ENCODE measurements around the gene ZKSCAN1. TPM values are rescaled to one million over a fixed set of nuclear protein-coding genes. Genes with fewer than 3 reads are reported as not detected.

Gene ZKSCAN1
- total and polyA plus RNA-seq, 2 experiments from 2014 or later: 11.8 to 19.4 TPM

- TF ChIP-seq JUNB (IDR thresholded peaks at IDR 0.05; ENCODE audit: unreplicated experiment): no peak
Observed at GRCh38 chr7:100015232-100016214, at the start of gene ZKSCAN1 (continued).

- no peak overlapping the region for H3K4me3 ChIP-seq
- Mint-ChIP-seq H3K36me3 (ENCODE audit: low read depth) (no peaks in the 10 kb centered on the region; the same call in 2 of the 3 replicates), H3K4me3 (no peak overlapping the region), H3K4me1 (no peaks in the 10 kb centered on the region; the same call in 2 of the 3 replicates), H3K9me3 (no peaks in the 10 kb centered on the region), H3K27ac (no peak overlapping the region), H3K27me3 (ENCODE audit: insufficient read depth, low read depth, poor library complexity) (peaks cover 5% of the 10 kb centered on the region)
- H3K4me1 ChIP-seq (ENCODE audit: insufficient read depth): no peaks in the 10 kb centered on the region
- peaks cover 13% of the 10 kb centered on the region for H3K9me2 ChIP-seq (ENCODE audit: insufficient read depth)
- ATAC-seq (no peak), DNase-seq (ENCODE audit: low spot score) (no peak)
- TF ChIP-seq ZNF114 (CRISPR knock-in tag; IDR thresholded peaks at IDR 0.05) (no peak), ZNF462 (CRISPR knock-in tag; IDR thresholded peaks at IDR 0.05) (no peak), POLR2AphosphoS5 (IDR thresholded peaks at IDR 0.05; ENCODE audit: low read depth) (no peak), EZH2phosphoT487 (IDR thresholded peaks at IDR 0.05; ENCODE audit: unreplicated experiment) (no peak), JUNB (IDR thresholded peaks at IDR 0.05; ENCODE audit: unreplicated experiment) (no peak), ZNF331 (CRISPR knock-in tag; IDR thresholded peaks at IDR 0.05; ENCODE audit: low read depth) (no peak), STAT1 (IDR thresholded peaks at IDR 0.05; ENCODE audit: unreplicated experiment) (no peak)
- TF ChIP-seq, protein P1, sequence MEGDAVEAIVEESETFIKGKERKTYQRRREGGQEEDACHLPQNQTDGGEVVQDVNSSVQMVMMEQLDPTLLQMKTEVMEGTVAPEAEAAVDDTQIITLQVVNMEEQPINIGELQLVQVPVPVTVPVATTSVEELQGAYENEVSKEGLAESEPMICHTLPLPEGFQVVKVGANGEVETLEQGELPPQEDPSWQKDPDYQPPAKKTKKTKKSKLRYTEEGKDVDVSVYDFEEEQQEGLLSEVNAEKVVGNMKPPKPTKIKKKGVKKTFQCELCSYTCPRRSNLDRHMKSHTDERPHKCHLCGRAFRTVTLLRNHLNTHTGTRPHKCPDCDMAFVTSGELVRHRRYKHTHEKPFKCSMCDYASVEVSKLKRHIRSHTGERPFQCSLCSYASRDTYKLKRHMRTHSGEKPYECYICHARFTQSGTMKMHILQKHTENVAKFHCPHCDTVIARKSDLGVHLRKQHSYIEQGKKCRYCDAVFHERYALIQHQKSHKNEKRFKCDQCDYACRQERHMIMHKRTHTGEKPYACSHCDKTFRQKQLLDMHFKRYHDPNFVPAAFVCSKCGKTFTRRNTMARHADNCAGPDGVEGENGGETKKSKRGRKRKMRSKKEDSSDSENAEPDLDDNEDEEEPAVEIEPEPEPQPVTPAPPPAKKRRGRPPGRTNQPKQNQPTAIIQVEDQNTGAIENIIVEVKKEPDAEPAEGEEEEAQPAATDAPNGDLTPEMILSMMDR (conservative IDR thresholded peaks at IDR 0.05; ENCODE audit: low read depth in 2 of 2): no peak
- TF ChIP-seq, protein P2, sequence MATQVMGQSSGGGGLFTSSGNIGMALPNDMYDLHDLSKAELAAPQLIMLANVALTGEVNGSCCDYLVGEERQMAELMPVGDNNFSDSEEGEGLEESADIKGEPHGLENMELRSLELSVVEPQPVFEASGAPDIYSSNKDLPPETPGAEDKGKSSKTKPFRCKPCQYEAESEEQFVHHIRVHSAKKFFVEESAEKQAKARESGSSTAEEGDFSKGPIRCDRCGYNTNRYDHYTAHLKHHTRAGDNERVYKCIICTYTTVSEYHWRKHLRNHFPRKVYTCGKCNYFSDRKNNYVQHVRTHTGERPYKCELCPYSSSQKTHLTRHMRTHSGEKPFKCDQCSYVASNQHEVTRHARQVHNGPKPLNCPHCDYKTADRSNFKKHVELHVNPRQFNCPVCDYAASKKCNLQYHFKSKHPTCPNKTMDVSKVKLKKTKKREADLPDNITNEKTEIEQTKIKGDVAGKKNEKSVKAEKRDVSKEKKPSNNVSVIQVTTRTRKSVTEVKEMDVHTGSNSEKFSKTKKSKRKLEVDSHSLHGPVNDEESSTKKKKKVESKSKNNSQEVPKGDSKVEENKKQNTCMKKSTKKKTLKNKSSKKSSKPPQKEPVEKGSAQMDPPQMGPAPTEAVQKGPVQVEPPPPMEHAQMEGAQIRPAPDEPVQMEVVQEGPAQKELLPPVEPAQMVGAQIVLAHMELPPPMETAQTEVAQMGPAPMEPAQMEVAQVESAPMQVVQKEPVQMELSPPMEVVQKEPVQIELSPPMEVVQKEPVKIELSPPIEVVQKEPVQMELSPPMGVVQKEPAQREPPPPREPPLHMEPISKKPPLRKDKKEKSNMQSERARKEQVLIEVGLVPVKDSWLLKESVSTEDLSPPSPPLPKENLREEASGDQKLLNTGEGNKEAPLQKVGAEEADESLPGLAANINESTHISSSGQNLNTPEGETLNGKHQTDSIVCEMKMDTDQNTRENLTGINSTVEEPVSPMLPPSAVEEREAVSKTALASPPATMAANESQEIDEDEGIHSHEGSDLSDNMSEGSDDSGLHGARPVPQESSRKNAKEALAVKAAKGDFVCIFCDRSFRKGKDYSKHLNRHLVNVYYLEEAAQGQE (IDR thresholded peaks at IDR 0.05; ENCODE audit: unreplicated experiment): no peak
- TF ChIP-seq, protein P3, sequence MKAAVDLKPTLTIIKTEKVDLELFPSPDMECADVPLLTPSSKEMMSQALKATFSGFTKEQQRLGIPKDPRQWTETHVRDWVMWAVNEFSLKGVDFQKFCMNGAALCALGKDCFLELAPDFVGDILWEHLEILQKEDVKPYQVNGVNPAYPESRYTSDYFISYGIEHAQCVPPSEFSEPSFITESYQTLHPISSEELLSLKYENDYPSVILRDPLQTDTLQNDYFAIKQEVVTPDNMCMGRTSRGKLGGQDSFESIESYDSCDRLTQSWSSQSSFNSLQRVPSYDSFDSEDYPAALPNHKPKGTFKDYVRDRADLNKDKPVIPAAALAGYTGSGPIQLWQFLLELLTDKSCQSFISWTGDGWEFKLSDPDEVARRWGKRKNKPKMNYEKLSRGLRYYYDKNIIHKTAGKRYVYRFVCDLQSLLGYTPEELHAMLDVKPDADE (IDR thresholded peaks at IDR 0.05): no peak
- no peak overlapping the region for H2AFZ ChIP-seq
- H3K79me2 ChIP-seq (replicated peaks; ENCODE audit: insufficient read depth): no peaks in the 10 kb centered on the region
- H3K4me2 ChIP-seq: no peak overlapping the region
- H3K27ac ChIP-seq (ENCODE audit: low read depth): no peak overlapping the region
- no peaks in the 10 kb centered on the region for H3F3A ChIP-seq (replicated peaks; ENCODE audit: low read depth)
- no peaks in the 10 kb centered on the region for H3K36me3 ChIP-seq (ENCODE audit: insufficient read depth)
- H4K20me1 ChIP-seq (replicated peaks; ENCODE audit: insufficient read depth): no peaks in the 10 kb centered on the region
- no peaks in the 10 kb centered on the region for H3K27me3 ChIP-seq (ENCODE audit: insufficient read depth)
Observed at GRCh38 chr7:99969298-99969697, 46.1 kb upstream of the ZKSCAN1 start.

All from GM23338 (cell line).